Fibroblast of the conjunctiva (primary cell): Measurements from ENCODE around the gene ITPK1.

Source experiments
- DNase-seq: peaks from one replicate; pipeline ENCODE4 v3.0.0-alpha.2; 2010; ENCODE audit warnings: low read depth

Gene ITPK1

GRCh38 chr14:93104961-93105360, 10.8 kb downstream of the ITPK1 start:
- DNase-seq = no peak

- no peak for DNase-seq
Measured at GRCh38 chr14:93103392-93104080, 12.2 kb downstream of the ITPK1 start.

GRCh38 chr14:93102141-93102540, 13.6 kb downstream of the ITPK1 start:
- no peak for DNase-seq

GRCh38 chr14:93101181-93101580, 14.5 kb downstream of the ITPK1 start:
- no peak for DNase-seq

GRCh38 chr14:93100570-93100969, 15.2 kb downstream of the ITPK1 start:
- no peak for DNase-seq

- DNase-seq = no peak
Measured at GRCh38 chr14:93100100-93100499, 15.6 kb downstream of the ITPK1 start.

GRCh38 chr14:93099643-93100042, 16.1 kb downstream of the ITPK1 start:
- DNase-seq = no peak

- DNase-seq = no peak
Measured at GRCh38 chr14:93099196-93099595, 16.5 kb downstream of the ITPK1 start.

- no peak for DNase-seq
Measured at GRCh38 chr14:93096691-93097322, 18.9 kb downstream of the ITPK1 start.

- no peak for DNase-seq
Measured at GRCh38 chr14:93095742-93096510, 19.8 kb downstream of the ITPK1 start.

- no peak for DNase-seq
Measured at GRCh38 chr14:93094121-93094918, 21.4 kb downstream of the ITPK1 start.

- DNase-seq = no peak
Measured at GRCh38 chr14:93092606-93093556, 22.8 kb downstream of the ITPK1 start.

- no peak for DNase-seq
Measured at GRCh38 chr14:93091666-93092065, 24.1 kb downstream of the ITPK1 start.

GRCh38 chr14:93090826-93091555, 24.7 kb downstream of the ITPK1 start:
- no peak for DNase-seq

GRCh38 chr14:93089521-93090269, 26.0 kb downstream of the ITPK1 start:
- DNase-seq = no peak

- DNase-seq = no peak
Measured at GRCh38 chr14:93086441-93087055, 29.2 kb downstream of the ITPK1 start.

- DNase-seq = no peak
Measured at GRCh38 chr14:93085911-93086310, 29.8 kb downstream of the ITPK1 start.

GRCh38 chr14:93084866-93085857, 30.6 kb downstream of the ITPK1 start:
- no peak for DNase-seq
